ENCODE measurements around the gene DTNB. TPM values are rescaled to one million over a fixed set of nuclear protein-coding genes. Genes with fewer than 3 reads are reported as not detected.

Gene DTNB
- total and polyA plus RNA-seq, 10 of the 15 experiments (the other 5 are each of a cell fraction or from before 2014, with no cell fraction given) = 4.5 to 30.6 (median 11.9) TPM

DNA sequence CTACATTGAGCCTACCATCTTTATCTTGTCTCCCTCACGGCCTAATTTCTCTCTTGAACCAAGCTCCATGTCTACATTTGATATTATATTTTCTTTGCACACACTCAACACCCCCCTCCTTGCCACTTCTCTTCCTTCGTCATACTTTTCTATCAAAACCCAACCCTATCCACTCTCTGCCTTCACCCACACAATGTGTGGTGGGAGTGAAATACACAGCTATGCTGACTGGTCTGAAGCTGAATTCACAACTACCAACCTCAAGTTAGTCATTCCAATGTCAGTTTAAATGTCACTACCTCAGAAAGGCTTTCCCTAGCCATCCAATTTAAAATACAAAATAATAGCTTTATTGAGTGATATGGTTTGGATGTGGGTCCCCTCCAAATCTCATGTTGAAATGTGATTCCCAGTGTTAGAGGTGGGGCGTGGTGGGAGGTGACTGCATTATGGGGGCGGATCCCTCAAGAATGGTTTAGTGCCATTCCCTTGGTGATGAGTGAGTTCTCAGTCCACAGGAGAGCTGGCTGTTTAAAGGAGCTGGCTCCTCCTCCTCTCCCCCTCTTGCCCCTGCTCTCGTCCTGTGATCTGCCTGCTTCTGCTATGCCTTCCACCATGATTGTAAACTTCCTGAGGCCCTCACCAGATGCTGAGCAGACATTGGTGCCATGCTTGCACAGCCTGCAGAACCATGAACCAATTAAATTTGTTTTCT lies 112.1 kb downstream of the DTNB start:
- POLR2A ChIA-PET = interaction anchor here (0.5 to 2.0 kb wide), 4 partner anchors 9 to 143 kb away, joined by 3 to 5 read pairs (median 4); no protein-coding TSS in a partner anchor
- RAD21 ChIA-PET (ENCODE audit: unreplicated experiment) = interaction anchor here (1.2 to 2.2 kb wide), 3 partner anchors 15 to 199 kb away, joined by 3 to 7 read pairs (median 4); no protein-coding TSS in a partner anchor
- no peaks in the 10 kb centered on the region for H3K27me3 ChIP-seq (replicated peaks in 1 of 2; ENCODE audit: control insufficient read depth in 2 of 2, insufficient read depth in 2 of 2, low read length in 1 of 2)
- 68% methylated on average over 5 of the region's 5 CpGs for WGBS (ENCODE audit: insufficient coverage, insufficient replicate concordance, low lambda C conversion rate, missing lambda C conversion rate)
- peaks cover 49% of the 10 kb centered on the region for H3K4me1 ChIP-seq (ENCODE audit: control insufficient read depth, insufficient read depth, low read length)
- no peak for DNase-seq (ENCODE audit: low read depth, low spot score)
- SMC1A ChIA-PET (ENCODE audit: uncharacterized antibody, unreplicated experiment) = interaction anchor here (0.7 to 1.9 kb wide), 5 partner anchors 10 to 311 kb away, joined by 3 to 4 read pairs (median 3); no protein-coding TSS in a partner anchor
- H3K9ac ChIP-seq (ENCODE audit: control insufficient read depth, insufficient read depth, low read length) = no peak overlapping the region
- H3K79me2 ChIP-seq (ENCODE audit: control insufficient read depth, insufficient read depth, low read length) = no peaks in the 10 kb centered on the region
- intact Hi-C loops (cut with micrococcal nuclease; ENCODE audit: unreplicated experiment) = loop anchor here (10.0 kb wide), 3 partner anchors 216 to 586 kb away; partner anchors contain the start of genes DNAJC27 and DNMT3A
- no peak overlapping the region for H3K4me3 ChIP-seq
- CTCF ChIA-PET = interaction anchor here (1.0 to 1.8 kb wide), 3 partner anchors 50 to 199 kb away, joined by 3 to 6 read pairs (median 3); no protein-coding TSS in a partner anchor
- H3K36me3 ChIP-seq (ENCODE audit: control insufficient read depth in 2 of 2, insufficient read depth in 2 of 2, low read length in 1 of 2) = no peaks in the 10 kb centered on the region
- H2AFZ ChIP-seq (ENCODE audit: control insufficient read depth, low read depth, low read length) = no peak overlapping the region
- BruUV-seq (replicated peaks) = no TSS peak
- H3K27ac ChIP-seq (ENCODE audit: control insufficient read depth, insufficient read depth) = no peak overlapping the region
- no peaks in the 10 kb centered on the region for H4K20me1 ChIP-seq (ENCODE audit: control insufficient read depth, insufficient read depth)
- no peaks in the 10 kb centered on the region; the same call in 2 of the 3 replicates for H3K9me3 ChIP-seq (replicated peaks; ENCODE audit: control insufficient read depth, insufficient read depth, low read length)
- H3K4me2 ChIP-seq (ENCODE audit: control insufficient read depth, insufficient read depth) = no peak overlapping the region
- no peak for FAIRE-seq
- TF ChIP-seq POLR2AphosphoS2 (IDR thresholded peaks at IDR 0.05; ENCODE audit: low read depth, low read length) (no peak), ZNF274 (IDR thresholded peaks at IDR 0.05; ENCODE audit: insufficient read depth, insufficient read length) (no peak), WRNIP1 (IDR thresholded peaks at IDR 0.05; ENCODE audit: borderline replicate concordance, low read depth, low read length) (no peak), POLR2A (IDR thresholded peaks at IDR 0.05; ENCODE audit: low read depth, low read length) (no peak), ZNF622 (IDR thresholded peaks at IDR 0.05) (no peak), SUZ12 (IDR thresholded peaks at IDR 0.05; ENCODE audit: unreplicated experiment) (no peak), SMAD5 (IDR thresholded peaks at IDR 0.05; ENCODE audit: low read depth) (no peak), ATF7 (IDR thresholded peaks at IDR 0.05; ENCODE audit: low read depth) (no peak), CREM (IDR thresholded peaks at IDR 0.05; ENCODE audit: low read depth) (no peak), RB1 (IDR thresholded peaks at IDR 0.05; ENCODE audit: borderline replicate concordance) (no peak)
- TF ChIP-seq, protein P1, sequence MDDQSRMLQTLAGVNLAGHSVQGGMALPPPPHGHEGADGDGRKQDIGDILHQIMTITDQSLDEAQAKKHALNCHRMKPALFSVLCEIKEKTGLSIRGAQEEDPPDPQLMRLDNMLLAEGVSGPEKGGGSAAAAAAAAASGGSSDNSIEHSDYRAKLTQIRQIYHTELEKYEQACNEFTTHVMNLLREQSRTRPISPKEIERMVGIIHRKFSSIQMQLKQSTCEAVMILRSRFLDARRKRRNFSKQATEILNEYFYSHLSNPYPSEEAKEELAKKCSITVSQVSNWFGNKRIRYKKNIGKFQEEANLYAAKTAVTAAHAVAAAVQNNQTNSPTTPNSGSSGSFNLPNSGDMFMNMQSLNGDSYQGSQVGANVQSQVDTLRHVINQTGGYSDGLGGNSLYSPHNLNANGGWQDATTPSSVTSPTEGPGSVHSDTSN (IDR thresholded peaks at IDR 0.05; ENCODE audit: insufficient replicate concordance, low read depth, low read length) = no peak
- in situ Hi-C loops (cut with MboI) = no loop called here
- no peak for ATAC-seq

Measured in GM12878 (cell line).